Brain microvascular endothelial cell (primary cell): ENCODE results near the gene SHROOM3.

Experiments
- DNase-seq: peaks from one replicate; pipeline ENCODE4 v3.0.0-alpha.2; 2020
- H3K27ac ChIP-seq: fragments of 250-450 bp; sonication (Bioruptor Pico); 2 replicates; pipeline ENCODE4 v1.5.1; 2020; ENCODE audit warnings: mild to moderate bottlenecking, moderate library complexity
- H3K27me3 ChIP-seq: fragments of 250-450 bp; sonication (Bioruptor Pico); replicated peaks from 2 replicates; pipeline ENCODE4 v1.5.1; 2020; ENCODE audit warnings: mild to moderate bottlenecking
- H3K36me3 ChIP-seq: fragments of 250-450 bp; sonication (Bioruptor Pico); replicated peaks from 2 replicates; pipeline ENCODE4 v1.5.1; 2020; ENCODE audit warnings: mild to moderate bottlenecking
- H3K4me3 ChIP-seq: 2 replicates; pipeline ENCODE4 v1.5.1; 2011; ENCODE audit warnings: low read depth, mild to moderate bottlenecking, control low read depth, low read length, moderate library complexity
- CTCF ChIP-seq: IDR thresholded peaks from 2 replicates; pipeline ENCODE4 v1.5.1; 2011; ENCODE audit warnings: low read depth, mild to moderate bottlenecking, moderate library complexity, low read length, control low read depth, inconsistent platforms; ENCODE audit errors: missing control alignments
- in situ Hi-C: cut with HindIII; loops from 2 replicates; pipeline ENCODE4 v1.10.0; 2017; ENCODE audit warnings: low sequenced_read_pairs, low pct_ligation_motif_present

The SHROOM3 gene

DNA sequence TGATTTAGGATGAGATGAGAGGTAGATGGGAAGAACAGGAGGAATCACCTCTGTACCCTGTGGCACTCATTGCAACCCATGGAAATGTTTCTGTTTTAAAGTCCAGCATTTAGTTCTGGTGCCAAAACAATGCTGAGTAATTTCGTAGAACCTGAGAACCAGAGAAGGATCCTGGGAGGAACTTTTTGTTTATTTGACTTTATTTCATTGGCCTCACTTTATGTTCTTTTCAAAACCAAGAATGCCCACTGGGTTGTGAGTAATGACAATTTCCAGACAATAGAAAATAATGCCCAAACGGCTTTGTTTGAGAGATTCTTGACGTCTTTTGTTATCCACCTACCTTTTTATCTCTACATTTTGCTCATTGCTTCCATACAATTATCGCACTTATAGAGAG is 111.3 kb downstream of the SHROOM3 start:
- in situ Hi-C loops = no loop called here

DNA sequence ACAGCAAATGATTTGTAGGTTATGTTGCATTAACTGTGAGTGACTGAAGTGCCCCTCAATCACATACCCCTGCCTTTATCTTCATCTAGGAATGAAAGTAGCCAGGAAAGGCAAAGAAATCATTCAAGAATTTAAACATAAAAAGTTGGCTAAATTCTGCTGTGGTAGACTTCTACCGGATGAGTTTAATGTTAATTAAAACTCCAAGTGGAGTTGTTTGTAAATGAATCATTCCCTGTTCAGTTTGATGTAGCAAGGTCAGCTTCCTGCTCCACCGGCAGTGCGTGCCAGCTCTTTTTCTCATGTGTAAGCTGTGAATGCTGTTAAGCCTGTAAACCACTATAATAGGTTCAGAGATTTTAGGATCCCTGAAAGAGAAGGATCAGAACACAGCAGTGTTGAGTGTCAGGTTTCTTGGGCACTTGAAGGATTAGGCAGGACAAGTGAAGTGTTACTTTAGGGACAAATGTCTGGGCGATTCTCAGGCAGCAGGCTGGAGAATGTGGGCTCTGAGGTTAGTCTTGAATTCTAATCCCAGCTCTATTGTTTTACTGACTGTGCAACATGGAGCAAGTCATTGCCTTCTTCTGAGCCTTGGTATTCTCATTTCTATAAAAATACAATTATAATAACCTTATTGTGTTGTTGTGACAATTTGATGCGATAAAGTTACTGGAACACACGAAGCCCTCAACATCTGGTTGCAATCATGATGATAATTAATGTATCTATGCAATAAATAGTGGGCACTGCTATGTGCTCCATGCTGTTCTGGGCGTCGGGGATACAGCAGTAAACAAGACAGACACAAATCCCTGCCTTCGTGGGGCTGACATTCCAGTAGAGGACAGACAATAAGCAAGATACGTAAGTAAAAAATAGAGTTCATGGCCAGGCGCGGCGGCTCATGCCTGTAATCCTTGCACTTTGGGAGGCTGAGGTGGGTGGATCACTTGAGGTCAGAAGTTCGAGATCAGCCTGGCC is 112.0 kb downstream of the SHROOM3 start:
- peak; percentile 77 for DNase-seq
- H3K4me3 ChIP-seq = no peak overlapping the region
- no peak for TF ChIP-seq CTCF
- in situ Hi-C loops = no loop called here
- peak overlapping the region; percentile 67 for H3K27ac ChIP-seq
- no peaks in the 10 kb centered on the region for H3K27me3 ChIP-seq
- H3K36me3 ChIP-seq = no peaks in the 10 kb centered on the region

More for the DNA sequence above, 111.3 kb downstream of the SHROOM3 start:
- Histone ChIP-seq H3K27ac (peak overlapping the region; percentile 67), H3K4me3 (no peak overlapping the region), H3K36me3 (no peaks in the 10 kb centered on the region), H3K27me3 (no peaks in the 10 kb centered on the region)
- TF ChIP-seq CTCF = no peak
- DNase-seq = no peak

- Histone ChIP-seq H3K27ac (no peak overlapping the region), H3K4me3 (no peak overlapping the region), H3K36me3 (no peaks in the 10 kb centered on the region), H3K27me3 (no peaks in the 10 kb centered on the region)
- in situ Hi-C loops = no loop called here
- DNase-seq = no peak
- TF ChIP-seq CTCF = no peak
Observed at GRCh38 chr4:76548704-76549103, 113.7 kb downstream of the SHROOM3 start.

GRCh38 chr4:76549765-76550164 is 114.7 kb downstream of the SHROOM3 start:
- Histone ChIP-seq H3K27me3 (no peaks in the 10 kb centered on the region), H3K27ac (no peak overlapping the region), H3K4me3 (no peak overlapping the region), H3K36me3 (no peaks in the 10 kb centered on the region)
- no peak for TF ChIP-seq CTCF
- in situ Hi-C loops = no loop called here
- no peak for DNase-seq

DNA sequence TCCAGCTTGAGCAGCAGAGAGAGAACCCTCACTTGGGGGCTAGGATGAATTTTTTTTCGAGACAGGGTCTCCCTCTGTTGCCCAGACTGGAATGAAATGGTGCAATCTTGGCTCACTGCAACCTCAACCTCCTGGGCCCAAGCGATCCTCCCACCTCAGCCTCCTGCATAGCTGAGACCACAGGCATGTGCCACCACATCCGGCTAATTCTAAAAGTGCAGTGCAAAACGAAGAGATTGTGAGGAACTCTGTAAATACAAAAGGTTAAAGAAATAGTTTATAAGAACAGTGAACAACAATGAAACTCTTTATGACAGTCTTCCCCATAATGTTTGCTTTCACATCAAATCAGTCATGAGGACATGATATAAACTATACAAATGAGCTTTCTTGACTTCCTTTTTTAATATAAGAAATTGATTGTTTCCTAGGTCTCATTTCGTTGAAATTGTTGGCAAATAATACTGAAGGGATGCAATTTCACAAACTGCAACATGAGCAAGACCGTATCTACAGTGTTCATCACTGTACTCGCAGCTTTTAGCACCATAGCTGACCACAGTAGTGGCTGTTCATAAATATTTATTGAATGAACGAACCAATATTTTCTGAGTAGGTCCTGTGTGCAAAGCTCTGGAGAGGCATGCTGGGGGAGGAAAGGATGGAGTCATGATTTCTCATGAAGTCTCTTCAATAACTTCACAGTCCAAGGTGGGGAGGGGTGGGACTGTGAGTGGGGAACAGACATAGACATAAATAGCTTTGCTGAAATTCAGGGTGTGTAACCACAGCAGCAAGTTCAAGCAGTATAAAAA is 116.1 kb downstream of the SHROOM3 start:
- H3K36me3 ChIP-seq = no peaks in the 10 kb centered on the region
- TF ChIP-seq CTCF = no peak
- H3K4me3 ChIP-seq = no peak overlapping the region
- H3K27ac ChIP-seq = peak overlapping the region; percentile 15
- DNase-seq = no peak
- no peaks in the 10 kb centered on the region for H3K27me3 ChIP-seq
- in situ Hi-C loops = no loop called here
